T follicular helper cell (primary cell): ENCODE measurements around the gene ARMH4.

ENCODE experiments used
- DNase-seq: peaks from one replicate; pipeline ENCODE4 v3.0.0-alpha.2; 2020; ENCODE audit warnings: low read depth
- total RNA-seq, 2 experiments: gene quantifications; one replicate each; lab custom pipeline; 2026; lab: John Stamatoyannopoulos, UW

Gene ARMH4, protein sequence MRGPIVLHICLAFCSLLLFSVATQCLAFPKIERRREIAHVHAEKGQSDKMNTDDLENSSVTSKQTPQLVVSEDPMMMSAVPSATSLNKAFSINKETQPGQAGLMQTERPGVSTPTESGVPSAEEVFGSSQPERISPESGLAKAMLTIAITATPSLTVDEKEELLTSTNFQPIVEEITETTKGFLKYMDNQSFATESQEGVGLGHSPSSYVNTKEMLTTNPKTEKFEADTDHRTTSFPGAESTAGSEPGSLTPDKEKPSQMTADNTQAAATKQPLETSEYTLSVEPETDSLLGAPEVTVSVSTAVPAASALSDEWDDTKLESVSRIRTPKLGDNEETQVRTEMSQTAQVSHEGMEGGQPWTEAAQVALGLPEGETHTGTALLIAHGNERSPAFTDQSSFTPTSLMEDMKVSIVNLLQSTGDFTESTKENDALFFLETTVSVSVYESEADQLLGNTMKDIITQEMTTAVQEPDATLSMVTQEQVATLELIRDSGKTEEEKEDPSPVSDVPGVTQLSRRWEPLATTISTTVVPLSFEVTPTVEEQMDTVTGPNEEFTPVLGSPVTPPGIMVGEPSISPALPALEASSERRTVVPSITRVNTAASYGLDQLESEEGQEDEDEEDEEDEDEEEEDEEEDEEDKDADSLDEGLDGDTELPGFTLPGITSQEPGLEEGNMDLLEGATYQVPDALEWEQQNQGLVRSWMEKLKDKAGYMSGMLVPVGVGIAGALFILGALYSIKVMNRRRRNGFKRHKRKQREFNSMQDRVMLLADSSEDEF
- total RNA-seq, result 0 to 0.18 reads per million in 2 experiments

DNA sequence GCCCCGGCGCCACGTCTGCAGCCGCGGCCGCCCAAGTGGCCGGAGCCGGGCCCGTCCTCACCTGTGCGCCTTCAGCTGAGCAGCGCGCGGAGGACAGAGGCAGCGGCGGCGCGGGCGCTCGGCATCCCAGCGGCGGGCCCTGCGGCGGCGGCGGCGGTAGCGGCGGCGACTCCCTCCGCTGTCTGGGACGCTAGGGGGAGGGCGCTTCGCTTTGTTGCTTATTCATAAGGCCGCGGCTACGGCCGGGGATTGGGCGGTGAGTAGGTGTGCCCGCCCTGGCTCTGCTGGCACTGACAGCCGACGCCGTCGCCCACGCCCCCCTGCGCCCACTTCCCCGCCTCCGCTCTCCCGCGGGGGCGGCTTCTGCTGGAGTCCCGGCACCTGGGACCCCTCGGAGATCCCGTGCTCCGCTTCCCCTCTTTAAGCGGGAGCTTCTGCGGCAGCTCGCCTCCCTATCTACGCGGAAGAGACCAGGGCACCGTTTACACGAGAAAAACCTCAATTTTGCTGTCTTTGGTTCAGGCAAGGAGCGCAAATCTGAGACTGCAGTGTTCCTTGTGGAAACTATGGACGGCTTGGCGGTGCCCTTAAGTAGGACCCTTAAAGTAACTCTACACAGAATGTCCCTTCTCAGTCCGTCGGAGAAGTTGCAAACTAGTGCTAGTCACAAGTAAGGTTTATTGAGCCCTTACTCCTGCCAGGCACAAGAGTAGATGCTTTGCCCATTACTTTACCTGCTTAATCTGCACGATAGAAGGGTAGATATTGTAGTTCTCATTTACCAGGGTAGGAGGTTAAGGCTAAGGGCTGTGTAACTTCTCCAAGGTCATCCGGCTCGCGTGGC, at the start of gene ARMH4:
Gene ARMH4 (minus strand): TSS at position 200 of the 844 bp plus-strand sequence. CDS start 12,855 bp downstream, outside the sequence.
- DNase-seq, result peak; percentile 48

DNA sequence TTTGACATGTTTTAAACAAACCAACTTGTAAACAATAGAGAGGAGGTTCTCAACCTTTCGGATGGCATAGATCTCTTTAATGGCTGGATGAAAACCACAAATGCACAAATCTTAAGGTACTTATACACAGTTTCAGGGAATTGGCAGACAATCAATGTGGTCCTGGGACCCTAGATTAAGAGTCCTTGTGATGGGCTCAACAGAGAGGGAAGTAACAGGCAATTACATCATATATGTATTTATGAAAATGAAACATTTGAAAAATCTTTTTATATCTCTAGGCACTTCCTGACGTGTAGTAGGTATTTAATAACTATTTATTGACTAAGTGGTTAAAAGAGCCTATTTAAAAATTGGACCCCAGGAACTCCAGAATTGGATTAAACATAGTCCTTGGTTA, 48.8 kb upstream of the ARMH4 start:
- DNase-seq, result no peak

DNA sequence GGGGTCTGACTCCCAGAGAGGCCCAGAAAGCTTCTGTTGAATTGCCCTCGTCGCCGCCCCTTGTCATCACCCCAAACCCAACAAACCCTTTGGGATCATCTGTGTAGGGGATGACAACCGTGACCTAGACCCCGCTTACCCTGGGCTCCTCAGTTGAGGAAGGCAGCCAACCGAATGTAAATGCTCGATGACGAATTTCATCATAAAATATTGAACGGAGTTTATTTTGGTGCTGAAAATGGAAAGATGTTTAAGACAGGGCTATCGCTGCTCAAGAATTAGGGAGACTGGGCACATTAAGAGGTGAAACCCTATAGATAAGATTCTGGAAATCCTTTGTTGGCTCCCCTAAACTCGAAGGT, 48.4 kb upstream of the ARMH4 start:
- no peak for DNase-seq

DNA sequence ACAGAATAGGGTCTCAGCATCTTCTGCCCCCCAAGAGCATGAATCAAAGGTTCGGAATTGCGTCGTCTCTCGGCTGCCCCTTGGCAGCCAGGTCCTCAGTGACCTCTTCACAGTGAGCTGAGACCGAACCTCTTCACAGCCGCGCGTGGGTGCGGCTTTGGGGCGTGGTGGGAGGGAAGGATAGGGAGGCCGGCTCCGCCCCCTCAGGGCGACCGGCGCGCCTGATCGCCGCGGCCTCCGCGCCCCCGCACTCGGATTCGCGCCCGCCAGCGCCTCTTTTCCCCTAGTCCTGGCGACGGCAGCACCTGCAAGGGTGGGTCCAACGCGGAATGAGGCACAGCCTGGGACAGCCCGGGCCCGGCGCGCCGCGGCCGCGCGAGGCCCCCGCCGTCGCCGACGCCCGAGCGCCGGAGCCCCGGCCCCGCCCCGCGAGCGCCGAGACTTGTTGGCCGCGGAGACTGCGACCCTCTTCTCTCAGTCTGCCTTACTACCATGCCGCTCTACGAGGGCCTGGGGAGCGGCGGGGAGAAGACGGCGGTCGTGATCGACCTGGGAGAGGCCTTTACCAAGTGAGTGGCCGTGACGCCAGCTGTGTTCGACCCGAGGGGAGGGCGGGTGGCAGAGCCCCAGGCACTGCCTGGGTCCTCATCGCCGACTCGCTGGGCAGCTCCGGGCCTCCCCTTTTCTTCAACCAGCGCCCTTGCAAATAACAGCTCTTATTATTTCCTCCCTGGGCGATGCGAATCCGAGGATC, 47.9 kb upstream of the ARMH4 start, which contains the start of gene ACTR10:
Gene ACTR10 (plus strand): TSS at position 424 of the 754 bp plus-strand sequence. CDS start 69 bp downstream, at position 493.
- DNase-seq, result peak; percentile 68

DNA sequence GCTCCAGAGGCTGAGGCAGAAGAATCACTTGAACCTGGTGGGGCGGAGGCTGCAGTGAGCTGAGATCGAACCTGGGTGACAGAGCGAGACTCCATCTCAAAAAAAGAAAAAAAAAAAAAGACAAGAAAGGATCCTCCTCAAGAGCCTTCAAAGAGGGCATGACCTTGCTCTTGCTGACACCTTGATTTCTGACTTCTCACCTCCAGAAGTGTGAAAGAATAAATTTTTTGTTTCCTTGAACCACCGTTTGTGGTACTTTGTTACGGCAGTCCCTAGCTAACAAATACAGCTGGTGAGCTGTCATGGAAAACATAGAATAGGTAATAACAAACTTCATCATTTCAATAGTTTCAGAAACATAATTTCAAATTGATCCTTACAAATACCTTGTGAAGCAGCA, 46.1 kb upstream of the ARMH4 start:
- DNase-seq, result no peak

DNA sequence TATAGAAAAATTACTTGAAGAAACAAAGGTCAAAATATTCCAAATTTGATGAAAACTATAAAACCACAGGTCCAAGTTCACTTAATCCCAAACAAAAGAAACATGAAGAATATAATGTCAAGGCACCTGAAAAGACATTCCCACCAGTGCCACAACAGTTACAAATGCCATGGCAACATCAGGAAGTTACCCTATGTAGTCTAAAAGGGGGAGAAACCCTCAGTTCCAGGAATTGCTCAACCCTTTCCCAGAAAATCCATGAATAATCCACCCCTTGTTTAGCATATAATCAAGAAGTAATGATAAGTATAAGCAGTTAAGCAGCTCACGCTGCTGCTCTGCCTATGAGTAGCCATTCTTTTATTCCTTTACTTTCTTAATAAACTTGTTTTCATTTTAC, 44.2 kb upstream of the ARMH4 start:
- DNase-seq, result no peak

DNA sequence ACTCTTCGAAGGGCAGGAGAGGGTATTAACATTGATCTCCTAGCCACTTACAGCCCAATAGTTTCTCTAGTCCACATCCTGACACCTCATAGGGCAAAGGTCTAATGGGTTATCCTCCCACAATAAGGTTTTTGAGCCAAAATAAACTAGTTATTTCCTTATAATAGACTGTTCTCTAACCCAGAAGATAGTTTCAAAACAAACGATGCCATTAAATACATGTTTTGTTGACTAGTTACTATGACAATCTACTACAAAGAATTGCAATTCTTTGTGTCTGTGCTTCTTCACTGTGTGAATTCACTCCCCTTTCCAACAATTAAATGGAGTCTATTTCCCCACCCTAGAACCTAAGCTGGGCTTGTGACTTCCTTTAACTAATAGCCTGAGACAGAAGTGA, 41.5 kb upstream of the ARMH4 start:
- DNase-seq, result no peak

DNA sequence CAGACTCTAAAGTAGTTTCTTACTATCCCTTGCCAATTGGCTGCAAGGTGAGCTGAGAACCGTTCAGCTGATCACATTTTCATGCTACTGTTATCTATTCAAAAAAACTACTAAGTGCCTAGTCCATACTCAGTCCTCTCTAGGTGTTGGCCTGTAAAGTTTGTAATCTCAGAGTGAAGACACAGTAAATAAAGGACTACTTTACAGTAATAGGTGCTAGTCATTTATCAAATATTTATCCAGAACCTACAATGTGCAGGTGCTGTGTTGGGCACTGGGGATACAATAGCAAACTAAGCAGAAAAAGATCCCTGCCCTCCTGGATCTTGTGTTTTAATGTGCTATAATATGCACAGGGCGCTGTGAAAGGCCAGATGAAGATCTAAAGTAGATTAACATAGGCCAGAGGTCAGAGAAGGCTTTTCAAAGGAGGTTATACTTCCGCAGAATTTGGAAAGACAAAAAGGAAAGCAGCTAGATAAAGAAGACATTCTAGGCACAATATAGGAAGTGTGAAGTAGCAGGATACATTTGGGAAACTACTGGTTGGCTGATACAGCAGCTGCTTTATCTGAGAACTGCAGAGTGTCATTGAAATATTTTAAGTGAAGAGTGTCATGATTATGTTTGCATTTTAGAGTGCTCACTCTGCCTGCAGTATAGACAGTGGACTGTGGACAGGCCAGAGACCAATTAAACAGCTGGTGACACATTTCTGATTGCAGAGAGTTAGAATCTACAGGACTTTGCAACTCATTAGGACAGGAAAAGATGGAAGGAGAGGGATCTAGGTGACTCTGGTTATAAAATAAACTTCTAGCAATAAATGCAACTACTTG, 40.0 kb upstream of the ARMH4 start:
- no peak for DNase-seq

DNA sequence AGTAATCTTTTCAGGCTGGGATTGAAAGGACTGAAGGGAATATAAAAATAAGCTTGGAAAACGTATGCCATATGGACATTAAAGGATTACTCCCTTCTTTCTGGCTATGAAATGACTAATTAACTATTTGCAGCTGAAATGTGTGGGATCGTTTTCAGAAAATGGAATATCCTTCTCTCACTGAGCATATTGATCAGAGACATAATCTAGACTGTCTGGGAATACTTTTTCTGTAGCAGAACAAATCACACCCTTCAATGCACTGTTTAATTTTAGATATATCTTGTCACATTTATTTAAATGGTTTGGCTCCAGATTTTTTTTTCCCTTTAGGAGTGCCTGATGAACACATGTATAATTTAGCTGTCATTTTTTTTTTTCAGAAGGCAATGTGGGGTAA, 37.2 kb upstream of the ARMH4 start:
- DNase-seq, result no peak

DNA sequence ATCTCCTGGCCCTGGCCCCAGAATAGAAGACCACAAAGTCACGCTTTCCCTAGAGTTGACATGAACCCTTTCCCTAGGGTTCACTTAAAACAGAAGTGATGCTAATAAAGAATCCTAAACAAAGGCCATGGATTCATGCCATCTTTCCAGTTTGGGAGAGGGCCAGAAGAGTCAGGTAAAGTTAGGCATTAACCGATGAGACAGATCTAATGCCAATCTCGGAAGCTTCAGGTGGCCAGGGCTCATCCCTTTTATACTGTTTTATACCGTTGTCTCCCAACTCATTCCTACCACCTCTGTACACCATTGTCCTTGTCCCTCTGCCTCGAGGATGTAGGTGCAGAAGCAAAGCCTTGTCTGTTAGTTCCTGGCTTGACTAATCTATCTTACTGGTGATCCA, 25.1 kb upstream of the ARMH4 start:
- no peak for DNase-seq

DNA sequence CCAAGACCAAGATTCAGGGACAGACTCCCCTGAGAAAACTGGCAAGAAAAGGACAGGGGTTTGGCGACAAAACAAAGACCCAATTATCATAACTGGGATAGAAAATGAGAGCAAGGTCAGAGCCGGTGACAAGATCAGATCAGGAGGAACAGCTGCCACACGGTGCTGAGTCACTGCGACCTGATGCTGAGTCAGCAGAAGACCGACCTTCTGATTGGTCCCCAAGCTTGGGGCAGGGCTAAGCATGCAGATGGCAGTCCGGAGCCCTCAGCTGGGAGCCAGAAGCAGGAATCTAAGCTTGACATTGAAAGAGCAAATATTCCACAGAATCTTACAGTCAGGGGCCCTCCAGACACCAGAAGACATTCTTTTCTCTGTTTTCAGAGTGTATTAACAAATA, 19.1 kb upstream of the ARMH4 start:
- DNase-seq, result peak; percentile 16

DNA sequence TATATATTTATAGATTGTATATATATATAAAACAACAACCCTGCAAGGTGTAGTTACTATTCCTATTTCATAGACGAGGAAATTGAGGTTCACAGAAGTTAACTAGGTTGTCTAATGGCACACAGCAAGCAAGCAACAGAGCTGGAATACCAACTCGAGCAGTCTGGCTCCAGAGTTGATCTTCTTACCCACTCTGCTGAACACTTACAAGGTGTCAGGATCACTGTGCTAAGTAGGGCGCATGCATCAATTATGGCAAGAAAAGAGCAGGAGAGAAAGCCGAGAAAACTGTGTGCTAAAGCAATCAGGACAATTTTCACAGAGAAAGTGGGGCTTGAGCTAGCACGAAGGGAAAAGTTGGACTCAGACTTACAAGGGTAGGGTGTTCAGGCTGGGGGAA, 15.9 kb upstream of the ARMH4 start:
- no peak for DNase-seq

DNA sequence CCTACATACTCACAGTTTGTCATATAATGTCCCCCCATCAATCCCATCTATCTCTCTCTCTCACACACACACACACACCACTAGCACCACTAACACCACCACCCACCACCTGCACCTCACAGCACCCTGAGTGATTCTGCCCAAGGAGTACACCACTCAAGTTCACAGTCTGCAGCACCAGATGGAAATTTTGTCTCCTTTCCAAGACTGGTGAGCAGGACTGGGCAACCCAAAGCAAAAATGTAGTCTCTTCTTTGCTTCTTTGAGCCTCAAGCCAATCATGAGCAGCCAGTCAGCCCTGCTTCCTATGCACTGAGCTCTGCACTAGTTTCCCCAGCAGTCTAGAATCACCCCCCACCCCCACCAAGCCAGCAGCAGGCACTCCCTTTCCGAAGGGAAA, 15.0 kb upstream of the ARMH4 start:
- no peak for DNase-seq

DNA sequence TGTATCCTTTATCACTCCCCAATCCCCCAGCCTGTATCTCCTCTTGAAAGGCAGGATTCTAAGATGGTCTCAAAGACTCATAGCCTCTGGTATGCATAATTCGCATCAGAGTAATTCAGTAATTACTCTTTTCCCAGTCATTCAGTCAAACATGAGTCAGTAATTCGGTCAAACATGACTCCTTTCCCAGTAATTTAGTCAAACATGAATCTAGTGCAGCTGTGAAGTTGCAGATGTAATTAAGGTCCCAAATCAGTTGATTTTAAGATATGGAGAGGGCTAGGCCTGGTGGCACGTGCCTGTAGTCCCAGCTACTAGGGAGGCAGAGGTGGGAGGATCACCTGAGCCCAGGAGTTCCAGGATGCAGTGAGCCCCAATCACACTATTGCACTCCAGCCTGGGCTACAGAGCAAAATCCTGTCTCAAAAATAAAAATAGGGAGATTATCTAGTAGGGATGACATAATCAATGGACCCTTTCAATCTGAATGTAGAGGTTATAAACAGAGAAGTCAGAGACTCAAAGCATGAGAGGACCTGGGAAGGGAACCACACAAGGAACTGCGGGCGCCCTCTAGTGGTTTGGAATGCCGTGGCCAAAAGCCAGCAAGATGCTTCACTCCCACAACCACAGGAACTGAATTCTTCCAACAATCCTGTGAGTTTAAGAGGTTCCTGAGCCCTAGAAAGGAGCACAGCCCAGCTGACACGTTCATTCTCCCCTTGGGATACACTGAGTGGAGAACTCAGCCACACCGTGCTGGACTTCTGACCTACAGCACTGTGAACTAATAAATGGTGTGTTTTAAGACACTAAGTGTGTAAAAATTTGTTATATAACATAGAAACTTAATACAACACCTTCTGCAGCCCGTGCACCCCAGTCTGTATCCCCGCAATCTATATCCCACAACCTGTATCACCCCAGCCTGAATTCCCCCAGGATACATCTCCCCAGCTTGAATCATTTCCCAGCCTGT, 14.3 kb upstream of the ARMH4 start:
- DNase-seq, result peak; percentile 51

DNA sequence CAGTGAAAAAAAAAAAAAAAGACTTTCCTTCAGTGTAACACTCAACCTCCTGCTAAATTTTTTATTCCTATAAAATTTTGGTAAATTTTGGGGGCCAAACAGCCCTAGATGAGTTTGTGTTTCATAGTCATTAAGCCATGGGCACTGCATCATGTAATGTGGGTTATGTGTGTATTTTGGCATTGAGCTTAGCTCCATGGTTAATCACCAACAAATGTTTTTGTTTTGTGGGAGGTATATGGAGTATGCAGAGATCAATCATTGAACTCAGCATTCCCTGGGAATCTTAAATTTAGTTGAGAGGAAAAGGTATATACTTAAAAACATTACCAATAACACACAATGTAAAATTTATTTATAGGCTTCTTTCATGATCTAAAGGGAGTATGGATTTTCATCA, 8.5 kb upstream of the ARMH4 start:
- no peak for DNase-seq

DNA sequence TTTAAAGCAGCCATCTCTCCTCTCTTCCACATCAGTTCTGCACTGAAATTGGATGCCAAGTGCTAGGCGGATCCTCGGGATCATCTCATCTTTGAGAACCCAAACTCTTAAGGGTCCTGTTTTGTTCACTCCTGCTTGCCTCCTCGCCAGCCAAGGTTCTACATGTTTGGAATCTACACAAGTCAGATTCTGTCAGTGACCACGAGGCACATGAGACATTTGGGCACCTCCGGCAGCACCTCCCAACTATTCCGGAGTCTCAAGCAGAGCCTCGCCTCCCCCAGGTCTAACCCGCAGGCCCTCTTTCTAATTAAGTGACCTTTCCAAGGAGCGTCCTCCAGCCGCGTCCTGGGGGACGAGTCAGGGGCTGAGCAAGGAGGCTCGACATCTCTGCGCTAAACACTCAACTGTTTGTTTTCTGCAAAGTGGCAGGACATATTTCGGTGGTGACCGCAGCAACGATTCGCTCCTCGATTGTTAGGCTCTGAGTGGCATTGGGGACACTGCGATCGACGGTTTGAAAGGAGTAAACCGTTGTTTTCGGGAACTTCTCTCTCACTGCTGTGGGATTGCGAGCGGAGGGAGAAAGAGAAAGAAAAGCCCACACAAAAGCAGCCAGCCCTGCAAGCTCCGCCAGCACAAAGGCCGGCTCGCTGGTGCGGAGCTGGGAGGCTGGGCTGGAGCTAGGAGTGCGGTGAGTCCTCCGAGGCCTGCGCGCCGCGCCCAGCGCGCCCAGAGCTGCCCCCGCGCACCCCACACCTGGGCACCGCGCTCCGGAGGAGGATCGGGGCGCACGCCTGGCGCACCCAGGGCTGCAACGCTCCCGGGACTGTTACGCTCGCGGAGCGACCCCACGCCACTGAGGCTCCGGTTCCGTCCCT, 640 bp downstream of the ARMH4 start:
- DNase-seq, result no peak

DNA sequence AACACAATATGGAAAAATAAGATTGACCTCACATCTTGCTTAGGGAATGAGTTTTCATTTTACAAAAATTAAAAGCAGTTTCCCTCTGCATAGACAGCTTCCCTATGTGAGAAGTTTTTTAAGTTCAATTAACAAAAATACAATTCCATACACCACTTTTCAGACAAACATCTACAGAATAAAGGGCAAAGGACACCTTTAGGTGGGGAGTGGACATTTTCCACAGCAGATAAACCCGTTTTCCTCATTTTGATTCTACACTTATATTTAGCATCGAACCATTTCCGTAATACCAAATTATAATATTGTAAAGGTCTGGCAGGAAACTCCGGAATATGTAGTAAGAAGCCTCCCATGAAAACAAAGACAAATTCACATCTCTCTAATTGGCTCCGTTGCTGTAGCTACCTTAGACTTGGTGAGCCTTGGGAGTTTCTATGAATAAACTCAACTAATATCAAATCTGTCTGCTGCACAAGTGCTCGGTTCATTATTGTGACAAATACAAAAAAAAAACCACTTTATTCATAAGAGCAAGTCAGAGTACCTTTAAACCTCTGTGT, 1.7 kb downstream of the ARMH4 start:
- DNase-seq, result no peak

DNA sequence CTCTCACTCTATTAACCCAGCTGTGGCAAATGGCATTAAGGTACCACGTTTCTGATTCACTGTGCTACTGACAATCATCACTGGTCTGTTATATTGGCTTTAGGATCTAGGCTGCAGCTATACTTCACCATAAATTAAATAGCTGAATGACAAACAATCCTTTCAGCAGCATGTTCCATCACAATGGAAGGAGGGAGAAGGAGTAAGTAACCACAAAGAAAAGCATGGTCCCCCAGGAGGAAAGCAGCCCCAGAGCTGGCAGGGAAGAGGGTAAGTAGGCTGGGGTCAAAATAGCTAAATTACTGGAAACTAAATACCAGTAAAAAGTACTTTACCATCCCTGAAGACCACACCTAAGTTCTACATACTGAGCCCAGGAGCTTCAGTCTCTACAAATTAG, 2.8 kb downstream of the ARMH4 start:
- no peak for DNase-seq
